HG03103 (cell line): ENCODE data around the gene ADGRB2.

ENCODE experiments used
- ATAC-seq: cut with Tn5 transposase; IDR thresholded peaks from one replicate; pipeline ENCODE4 v1.9.1; 2021; ENCODE audit warnings: low read depth; ENCODE audit not compliant: unreplicated experiment

ADGRB2 gene

DNA sequence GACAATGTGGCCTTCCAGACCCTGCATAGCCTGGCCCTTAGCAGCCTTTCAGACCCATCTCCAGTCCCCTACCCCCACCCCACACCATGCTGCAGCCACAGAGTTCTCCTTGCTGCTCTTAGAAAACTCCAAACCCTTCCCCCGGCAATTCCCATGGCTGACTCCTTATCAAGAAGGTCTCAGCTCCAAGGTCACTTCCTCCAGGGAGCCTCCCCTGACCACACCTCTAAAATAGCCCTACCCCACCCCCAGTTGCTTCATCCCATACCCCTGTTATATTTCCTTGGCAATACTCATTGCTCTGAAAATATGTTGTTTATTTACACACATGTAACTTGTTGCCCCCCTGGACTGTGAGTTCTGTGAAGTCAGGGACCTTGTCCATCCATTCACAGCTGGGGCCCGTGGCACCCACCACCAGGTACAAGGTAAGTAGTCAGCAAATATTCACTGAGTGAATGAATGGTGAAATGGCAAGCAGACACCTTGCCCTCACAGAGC is 4.3 kb upstream of the ADGRB2 start:
- no peak for ATAC-seq

DNA sequence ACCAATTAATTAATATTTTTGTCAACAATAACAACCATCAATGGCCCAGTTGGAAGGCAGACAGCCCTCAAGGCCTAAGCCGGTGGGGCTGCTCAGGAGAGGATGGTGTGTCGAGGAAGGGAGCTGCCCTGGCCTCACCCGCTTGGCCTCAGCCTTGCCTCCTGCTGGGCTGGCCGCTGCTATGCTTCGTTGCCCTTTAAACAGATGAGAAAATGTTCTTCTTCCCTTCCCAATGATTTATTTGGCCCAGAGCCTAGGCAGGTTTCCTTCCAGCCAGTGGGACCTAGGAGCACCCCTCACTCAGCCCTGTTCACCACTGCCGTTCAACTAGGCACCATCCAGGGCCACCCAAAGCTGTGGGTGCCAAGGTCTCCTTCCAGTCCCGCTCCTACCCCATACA is 3.1 kb upstream of the ADGRB2 start:
- ATAC-seq: no peak

DNA sequence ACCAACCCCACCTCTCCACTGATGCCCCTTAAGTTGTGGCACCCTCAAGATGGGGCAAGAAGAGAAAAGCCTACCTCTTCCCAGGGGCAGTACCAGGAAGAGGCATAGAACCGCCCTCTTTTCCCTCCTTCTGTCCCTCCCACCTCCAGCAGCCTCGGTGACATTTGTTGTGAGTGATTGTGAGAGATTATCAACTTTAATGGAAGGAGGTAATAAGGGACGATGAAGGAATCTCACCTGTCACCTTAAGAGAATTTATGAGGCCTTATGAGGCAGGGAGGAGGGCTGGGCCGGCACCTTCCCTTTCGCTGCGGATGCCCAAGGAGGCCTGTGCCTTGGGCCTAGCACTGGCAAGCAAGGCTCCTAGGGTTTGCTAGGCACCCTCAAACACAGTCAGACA is 1.4 kb upstream of the ADGRB2 start:
- ATAC-seq: no peak

DNA sequence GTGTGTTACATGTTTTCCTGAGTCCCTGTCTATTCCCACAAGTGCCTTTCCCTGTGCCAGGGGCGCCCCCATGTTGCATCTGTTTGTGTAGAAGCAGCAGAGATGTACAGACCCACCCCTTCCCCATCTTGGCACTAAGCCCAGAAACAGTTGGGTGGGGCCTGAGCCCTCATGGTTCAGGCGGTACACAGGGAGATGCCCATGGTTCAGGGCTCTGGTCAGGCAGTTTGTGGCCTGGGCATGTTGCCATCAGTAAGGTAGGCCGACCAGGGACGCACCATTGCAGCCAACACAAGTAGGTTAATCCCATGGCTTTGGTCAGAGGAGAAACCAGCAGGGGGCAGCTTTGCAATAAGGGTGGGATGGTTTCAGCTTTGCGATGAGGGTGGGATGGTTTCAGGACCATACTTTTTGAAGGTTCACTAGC is 914 bp upstream of the ADGRB2 start:
- ATAC-seq: no peak

DNA sequence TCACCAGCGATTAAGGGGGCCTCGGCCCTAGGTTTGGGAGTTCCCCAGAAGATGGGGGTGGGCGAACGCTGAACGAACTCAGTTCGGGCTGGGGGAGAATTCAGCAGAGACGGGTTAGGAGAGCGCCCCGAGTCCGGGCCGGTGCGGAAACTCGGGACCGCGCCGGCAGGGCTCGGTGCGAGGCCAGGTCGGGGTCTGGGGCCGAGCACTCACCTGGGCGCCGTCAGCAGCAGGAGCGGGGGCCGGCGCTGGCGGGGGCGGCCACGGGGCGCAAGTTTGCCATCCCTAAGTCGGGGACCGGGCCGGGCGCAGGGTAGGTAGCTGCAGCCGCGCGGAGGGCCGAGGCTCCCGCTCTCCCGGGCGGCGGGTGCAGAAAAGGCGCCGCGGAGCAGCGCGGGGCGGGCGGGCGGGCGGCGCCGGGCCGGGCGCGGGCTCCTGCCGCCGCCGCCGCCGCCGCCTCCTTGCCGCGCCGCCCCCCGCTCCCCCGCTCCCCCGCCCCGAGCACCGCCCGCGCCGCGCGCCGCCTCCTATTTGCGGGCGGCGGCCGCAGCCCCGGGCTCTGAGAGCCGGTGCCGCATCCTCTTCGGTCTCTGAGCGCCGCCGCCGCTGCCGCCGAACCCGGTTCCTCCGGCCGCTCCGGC is 349 bp downstream of the ADGRB2 start:
- no peak for ATAC-seq

DNA sequence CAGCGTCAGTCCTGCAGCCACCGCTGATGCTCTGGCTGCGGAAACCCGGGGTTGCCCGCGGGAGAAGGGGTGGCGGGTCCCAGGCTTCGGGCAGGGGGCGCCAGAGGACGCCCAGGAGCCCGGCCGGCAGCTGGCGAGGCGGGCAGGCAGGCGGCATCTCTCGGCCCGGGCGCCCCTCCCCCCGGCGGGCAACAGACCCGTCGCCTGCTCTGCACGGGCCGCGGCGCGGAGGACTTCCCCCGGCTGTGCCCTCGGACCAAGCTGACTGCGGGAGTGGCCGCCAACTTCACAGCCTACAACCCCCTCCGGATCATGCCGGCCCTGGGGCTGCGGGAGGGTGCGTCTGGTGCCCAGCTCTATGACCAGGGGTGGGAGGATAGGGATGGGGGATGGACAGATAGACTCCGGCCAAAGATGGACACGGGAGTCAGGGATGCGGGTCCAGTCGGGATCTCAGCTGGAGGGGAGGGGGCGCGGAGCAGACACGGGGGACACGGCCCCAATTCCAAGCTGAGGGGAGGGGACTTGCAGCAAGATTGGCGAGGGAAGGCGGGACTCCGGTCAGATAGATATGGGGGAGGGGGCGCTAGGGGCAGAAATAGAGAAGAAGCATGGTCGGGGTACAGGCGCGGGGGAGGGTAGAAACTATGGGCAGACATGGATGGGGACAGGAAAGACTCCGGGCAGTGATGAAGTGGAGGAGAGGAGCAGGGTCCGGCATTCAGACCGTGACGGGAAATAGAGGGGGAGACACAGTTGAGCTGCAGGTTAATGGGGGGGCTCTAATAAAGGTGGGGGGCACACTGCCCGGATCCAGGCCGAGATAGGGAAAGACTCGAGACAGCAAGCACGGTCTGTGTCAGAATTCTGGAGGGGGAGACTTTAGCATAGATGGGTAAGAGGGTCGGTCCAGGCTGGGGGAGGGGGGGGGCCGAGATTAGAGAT is 1.1 kb downstream of the ADGRB2 start:
- ATAC-seq: no peak

DNA sequence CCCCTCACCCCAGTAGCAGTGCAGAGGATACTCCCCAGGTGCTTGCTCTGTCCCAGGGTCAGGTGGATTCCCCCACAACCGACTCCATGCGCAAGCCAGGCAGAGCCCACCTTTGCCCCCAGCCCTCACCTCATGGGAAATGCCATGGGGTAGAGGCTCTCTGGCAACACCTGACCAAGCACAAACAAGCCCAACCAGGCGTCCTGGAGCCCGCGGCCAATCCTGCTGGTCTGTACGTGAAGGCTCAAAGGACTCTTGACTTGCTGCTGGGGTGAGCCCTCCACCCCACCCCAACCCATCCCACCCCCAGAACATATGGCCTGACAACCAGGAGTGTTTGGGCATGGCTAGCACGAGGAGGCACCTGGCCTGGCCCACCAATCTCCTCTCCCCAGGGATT is 1.8 kb downstream of the ADGRB2 start:
- no peak for ATAC-seq

DNA sequence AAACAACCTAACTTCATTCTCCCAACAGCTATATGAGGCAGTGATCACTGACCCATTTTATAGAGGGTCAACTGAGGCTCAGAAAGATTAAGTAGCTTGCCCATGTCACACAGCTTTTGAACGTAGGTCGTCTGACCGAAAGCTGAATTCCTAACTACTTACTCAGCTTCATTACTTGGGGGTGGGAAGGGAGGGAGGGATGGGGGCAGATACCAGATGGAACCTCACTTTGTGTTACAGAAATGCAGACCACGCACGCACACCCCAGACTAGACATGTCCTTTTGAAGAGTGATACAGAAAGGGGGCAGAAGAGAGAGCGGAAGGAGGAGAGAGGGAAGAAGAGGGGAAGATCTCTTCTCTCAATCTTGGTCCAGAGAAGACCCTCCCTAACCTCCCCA is 2.3 kb downstream of the ADGRB2 start:
- no peak for ATAC-seq

DNA sequence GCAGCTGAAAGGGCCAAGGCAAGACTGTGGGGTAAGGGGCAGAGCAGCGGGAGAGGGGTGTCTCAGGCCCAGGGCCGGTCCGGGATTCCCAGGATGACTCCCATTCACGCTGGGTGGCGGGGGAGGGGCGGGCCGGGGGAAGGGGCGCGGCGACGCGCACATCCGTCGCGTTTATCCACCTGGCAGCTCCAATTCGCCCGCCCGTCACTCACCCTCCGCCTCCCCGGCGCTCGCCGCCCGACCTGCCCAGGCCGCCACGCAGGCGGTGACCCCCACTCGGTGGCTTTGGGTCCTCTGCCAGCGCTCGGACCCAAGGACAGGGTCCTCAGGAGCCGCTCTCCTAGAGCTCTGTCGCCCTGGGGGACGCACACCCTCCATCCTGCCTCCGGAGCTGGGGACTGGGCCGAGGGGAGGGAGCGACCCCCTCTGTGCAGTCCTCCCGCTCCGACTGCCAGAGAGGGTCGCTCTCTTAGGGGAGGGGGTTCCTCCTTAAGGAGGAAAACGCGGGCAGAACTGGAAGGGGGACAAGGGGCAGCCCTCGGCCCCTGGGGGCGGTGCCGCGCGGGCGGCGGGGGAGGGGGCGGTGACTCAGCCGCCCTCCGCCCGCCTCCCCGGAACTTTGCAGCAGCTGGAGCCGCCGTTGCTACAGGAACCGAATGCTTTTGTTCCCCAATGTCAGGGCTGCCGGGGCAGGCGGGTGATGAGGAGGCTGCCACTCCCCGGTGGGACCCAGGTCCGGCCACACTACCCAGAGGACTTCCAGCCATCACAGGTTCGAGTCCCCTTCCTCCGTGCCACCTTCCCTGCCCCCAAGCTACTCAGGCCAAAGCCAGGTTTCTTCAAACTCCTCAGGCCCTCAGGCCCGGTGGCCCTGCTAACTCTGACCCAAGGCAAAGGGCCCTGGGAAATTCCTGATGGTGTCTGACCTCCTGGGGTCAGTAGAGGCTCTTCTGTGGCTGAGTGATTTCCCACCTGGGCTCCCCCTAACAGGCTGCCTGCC is 3.4 kb downstream of the ADGRB2 start:
- ATAC-seq: no peak

DNA sequence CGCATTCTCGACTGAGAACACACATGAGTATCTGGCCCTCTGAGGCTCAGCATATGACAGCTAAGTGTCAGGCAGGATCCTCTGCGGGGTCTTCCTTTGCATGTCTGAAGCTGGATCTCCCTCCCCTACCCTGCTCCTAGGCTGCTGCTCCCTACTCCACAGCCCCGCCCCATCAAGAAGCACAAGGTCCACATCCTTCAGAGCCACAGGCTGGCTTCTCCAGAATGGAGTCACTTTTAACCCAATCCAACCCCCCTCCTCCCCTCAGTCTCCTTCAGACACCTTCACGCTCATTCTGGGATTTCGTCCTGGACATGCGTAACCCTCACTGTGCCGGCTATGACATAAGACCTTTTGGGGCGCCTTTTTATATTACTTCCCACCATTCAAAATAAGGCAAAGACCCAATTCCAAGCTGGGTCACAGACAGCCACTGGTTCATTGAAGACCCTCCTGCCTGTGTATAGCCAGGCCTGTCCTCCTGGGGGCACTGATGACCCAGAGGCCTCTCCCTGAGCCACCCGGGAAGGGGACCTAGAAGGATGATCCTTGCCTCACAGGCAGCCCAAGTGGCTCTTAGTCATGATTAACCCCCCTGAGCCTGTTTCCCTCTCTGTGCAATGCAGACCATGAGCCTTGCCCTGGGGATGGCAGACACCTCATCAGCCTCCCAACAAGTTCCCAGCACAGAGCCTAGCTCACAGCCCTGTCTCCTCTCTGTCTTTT is 4.7 kb downstream of the ADGRB2 start:
- ATAC-seq: no peak

DNA sequence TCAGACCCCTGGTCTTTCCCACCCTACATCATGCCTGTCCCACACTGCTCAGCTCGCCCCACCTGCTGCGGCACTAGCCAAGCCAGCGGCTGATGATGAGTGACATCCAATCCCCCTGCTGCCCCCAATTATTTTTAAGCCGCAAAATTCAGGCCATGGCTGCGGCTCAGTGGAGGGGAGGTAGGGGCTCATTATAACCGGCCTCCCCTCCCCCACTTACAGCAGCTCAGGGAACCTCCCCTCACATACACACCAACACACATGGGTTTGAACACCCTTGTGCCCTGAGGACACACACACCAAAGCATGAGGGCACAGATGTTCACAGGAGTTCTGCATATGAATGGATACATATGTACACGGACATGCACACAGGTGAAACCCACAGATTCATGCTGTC is 5.3 kb downstream of the ADGRB2 start:
- ATAC-seq: no peak

DNA sequence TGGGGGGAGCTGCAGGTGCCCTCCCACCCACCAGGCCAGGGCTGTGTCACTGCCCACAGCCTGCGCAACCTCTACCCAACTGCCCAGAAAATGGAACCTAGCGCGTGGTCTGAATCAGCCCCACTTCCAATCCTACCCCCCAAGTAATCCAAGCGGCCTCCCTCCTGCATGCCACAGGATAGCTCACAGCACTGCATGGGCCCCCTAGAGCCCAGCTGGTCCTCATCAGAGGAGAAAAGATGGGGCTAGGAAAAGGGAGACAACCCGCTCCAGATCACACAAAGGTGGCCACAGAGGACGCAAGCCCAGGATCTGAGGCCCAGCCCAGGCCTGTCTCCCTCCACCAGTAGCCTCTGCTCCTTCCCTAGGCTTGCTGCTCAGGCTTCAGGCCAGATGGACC is 6.2 kb downstream of the ADGRB2 start:
- no peak for ATAC-seq

DNA sequence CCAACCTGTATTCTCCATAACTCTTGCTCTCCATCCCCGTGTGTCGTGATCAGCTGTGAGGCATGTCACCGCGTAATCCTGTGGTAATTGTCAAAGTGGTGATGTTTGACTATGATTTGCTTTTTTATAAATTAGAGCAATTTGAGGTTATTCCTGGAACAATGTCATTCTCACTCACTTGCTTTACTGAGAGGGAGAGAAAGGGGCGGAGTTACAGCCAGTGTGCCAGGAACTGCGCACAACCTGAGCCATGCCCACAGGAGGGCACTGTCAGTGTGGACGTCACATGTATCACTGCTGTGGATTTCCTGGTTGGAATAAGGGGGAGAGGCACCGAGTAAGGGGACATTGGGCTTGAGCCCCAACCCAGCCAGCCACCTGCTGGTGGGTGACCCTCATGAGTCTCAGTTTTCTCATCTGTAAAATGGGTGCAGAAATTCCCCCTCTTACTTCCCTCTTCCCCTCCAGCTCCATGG is 6.9 kb downstream of the ADGRB2 start:
- ATAC-seq: no peak

DNA sequence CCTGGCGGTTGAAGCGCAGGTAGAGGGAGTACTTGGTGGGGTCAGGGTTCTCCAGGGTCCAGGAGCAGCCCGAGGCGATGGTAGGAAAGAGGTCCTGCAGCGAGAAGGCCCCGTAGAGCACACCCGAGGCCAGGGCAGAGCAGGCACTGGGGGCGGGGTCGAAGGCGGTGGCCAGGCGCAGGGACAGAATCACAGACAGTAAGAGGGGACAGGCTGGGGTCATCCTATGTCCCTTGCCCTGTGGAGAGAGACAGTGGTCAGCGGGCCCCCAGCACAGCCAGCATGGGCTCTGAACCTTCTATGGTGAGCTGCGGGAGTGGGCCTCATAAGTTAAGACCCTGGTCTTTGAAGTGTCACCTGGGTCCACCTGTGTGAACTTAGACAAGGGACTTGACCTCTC is 7.6 kb downstream of the ADGRB2 start:
- ATAC-seq: no peak

DNA sequence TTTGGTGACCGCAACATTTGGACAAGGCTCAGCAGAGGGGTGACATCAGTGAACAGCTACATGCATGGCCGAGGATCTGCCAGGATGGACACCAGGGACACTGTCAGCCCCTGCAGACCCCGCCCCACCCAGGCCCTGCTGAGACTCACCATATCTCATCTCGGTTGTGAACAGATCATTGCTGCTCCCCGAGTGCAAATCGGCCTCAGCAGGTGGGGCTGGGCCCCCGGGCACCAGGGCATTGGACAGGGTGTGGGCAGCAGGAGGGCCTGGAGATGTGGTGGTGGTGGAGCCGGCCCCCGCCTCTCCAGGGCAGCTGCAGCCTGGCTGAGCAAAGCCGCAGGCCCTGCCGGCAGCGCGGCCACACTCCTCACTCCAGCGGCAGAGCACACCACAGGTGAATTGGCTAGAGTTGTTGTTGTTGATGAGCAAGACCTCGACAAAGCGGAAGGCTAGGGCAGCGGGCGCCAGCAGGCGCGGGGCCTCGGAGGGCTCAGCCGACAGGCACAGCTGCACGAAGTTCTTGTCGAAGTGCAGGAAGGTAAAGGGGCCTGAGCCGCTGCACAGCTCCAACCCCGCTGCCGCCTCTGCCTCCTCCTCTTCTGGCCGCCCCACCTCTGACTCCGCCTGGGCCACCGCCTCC is 8.2 kb downstream of the ADGRB2 start:
- no peak for ATAC-seq

DNA sequence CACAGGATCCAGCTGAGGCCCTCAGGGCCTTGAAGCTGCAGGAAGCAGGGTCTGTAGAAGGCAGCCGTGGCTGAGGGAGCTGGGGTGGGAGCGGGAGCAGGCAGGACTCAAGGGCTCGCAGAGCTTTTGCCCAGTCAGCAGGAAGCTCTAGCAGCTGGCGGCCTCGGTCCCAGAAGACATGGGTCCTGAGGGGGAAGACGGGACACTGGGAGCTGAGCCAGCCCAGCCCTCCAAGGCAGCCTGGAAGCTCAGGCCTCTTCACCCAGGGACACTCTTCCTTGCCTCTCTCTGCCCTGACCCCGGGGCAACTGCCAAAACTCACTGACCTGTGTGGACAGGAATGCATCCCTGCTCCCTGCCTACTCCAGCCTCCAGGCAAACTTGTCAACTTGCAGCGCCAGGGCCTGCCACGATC is 8.9 kb downstream of the ADGRB2 start:
- no peak for ATAC-seq

DNA sequence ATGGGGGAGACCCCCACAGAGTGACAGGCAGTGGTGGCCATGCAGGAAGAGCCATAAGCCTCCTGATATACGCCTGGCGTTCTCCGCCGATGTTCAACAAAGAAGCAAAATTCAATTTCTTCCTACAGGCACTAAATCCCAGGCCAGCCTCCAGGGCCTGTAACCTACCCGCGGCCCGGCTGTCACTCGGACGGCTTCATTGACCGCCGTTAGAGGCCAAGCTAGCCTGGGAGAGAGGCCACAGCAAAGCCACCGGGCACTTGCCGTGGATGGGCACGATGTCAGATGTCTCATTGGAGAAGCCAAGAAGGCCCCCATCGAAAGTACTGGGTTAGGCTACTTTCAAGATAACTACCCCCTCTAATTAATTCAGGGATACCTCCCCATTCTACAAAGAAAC is 9.7 kb downstream of the ADGRB2 start:
- ATAC-seq: no peak

DNA sequence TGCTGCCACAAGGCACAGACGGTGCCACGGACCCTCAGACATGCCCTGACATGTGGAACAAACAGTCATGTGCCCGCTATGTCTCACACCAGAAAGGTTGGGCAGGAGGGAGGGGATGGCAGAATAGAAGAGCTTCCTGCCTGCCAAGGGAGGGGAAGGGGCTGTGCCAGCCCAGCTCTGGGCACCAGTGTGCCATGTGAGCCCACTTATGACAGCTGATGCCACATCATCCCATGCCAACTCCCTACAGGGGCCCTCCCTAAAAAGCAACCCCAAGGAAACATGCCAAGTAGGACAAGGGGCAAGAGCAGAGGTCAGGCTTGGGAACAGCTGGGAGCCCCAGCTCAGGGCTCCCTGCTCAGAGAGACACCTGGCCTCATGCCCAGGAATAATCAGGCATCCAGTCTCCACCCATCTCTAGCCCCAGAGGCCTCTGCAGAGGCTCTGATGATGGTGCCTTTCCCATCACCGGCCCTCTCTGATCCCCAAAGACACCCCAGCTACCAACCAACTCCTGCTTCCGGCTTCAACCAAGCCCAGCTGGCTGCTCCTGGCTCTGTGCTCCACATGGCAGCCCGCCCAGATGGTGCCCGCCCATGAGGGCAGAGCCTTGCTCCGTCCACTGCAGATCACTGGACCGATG is 10.3 kb downstream of the ADGRB2 start:
- no peak for ATAC-seq

DNA sequence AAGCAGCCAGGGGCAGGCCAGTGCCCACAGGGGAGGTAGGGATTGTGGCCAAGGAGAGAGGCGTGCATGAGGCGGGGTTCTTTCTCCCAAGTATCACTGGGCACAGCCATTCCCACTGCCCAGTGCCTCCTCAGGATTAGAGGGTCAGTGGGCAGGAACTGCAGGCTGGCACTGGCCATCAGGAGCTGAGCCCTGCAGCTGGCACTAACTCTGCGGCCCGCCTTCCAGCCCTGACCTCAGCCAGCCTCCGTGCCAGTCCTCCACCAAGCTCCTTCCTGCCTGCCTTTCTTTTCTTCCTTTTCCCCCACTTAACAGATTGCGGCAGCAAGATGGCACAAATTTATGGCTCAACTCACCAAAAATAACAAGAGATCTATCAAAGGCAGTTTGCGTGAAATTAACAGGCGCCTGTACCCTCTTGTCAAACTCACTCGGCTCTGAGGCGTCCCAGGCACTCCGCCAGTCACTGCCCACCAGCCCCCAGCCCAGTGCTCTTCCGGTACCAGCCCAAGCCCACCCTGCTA is 11.1 kb downstream of the ADGRB2 start:
- ATAC-seq: no peak
